IMR-90 (cell line): ENCODE results near the gene DPP6. TPM values are rescaled to one million over a fixed set of nuclear protein-coding genes. Genes with fewer than 3 reads are reported as not detected.
"Not testable (repeated sequence)": the region's sequence is repeated elsewhere in the genome, so short reads cannot be mapped to it uniquely, and the experiment has no call there.

Source experiments
- ATAC-seq: fragments of 200-7000 bp; cut with Tn5 transposase; 2 replicates; pipeline ENCODE4 v1.9.1; 2020; ENCODE audit warnings: low read depth, mild to moderate bottlenecking, moderate library complexity
- BruUV-seq: library from RNA; stranded (reverse); fragments of 400-500 nt; replicated peaks from 2 replicates; lab custom pipeline; 2021; lab: Mats Ljungman, UMichigan
- CTCF ChIA-PET: fragments of 300-600 bp; formaldehyde crosslinking; extraction: SDS; loops from one replicate; lab custom pipeline; 2021; ENCODE audit warnings: antibody characterized with exemption; lab: Yijun Ruan, JAX
- POLR2A ChIA-PET: fragments of 300-600 bp; sonication (Branson Sonifier 250); formaldehyde crosslinking; loops from one replicate; lab custom pipeline; 2022; ENCODE audit warnings: antibody characterized with exemption; ENCODE audit not compliant: unreplicated experiment; lab: Charles Lee
- DNase-seq: peaks from one replicate; pipeline ENCODE4 v3.0.0; 2013
- H2AFZ ChIP-seq: replicated peaks from 2 replicates; pipeline ENCODE3; 2013; ENCODE audit warnings: low read length, mild to moderate bottlenecking; ENCODE audit not compliant: poor library complexity
- H2AK5ac ChIP-seq: 2 replicates; pipeline ENCODE4 v1.6.1; 2013; ENCODE audit warnings: low read depth, low read length, inconsistent platforms
- H2AK9ac ChIP-seq: replicated peaks from 2 replicates; pipeline ENCODE3; 2013; ENCODE audit warnings: mild to moderate bottlenecking, low read depth, low read length, moderate library complexity; ENCODE audit not compliant: poor library complexity
- H2BK120ac ChIP-seq: 2 replicates; pipeline ENCODE4 v1.6.1; 2013; ENCODE audit warnings: low read depth, low read length, inconsistent platforms
- H2BK15ac ChIP-seq: 3 replicates; pipeline ENCODE4 v1.6.1; 2013; ENCODE audit warnings: low read depth, low read length, inconsistent platforms
- H2BK20ac ChIP-seq: 2 replicates; pipeline ENCODE4 v1.6.1; 2013; ENCODE audit warnings: low read depth, mild to moderate bottlenecking, inconsistent platforms, low read length, moderate library complexity
- H2BK5ac ChIP-seq: 2 replicates; pipeline ENCODE4 v1.6.1; 2013; ENCODE audit warnings: mild to moderate bottlenecking, low read depth, low read length, inconsistent platforms; ENCODE audit not compliant: poor library complexity, severe bottlenecking
- H3K14ac ChIP-seq: replicated peaks from 2 replicates; pipeline ENCODE4 v1.6.1; 2013; ENCODE audit warnings: low read depth, low read length, inconsistent platforms
- H3K18ac ChIP-seq: 2 replicates; pipeline ENCODE4 v1.6.1; 2013; ENCODE audit warnings: low read depth, low read length, control low read depth
- H3K23ac ChIP-seq: 2 replicates; pipeline ENCODE4 v1.6.1; 2013; ENCODE audit warnings: low read depth, low read length, inconsistent platforms
- H3K27ac ChIP-seq: 2 replicates; pipeline ENCODE4 v1.5.1; 2013; ENCODE audit warnings: mild to moderate bottlenecking, control low read depth, low read length; ENCODE audit not compliant: insufficient read depth
- H3K27me3 ChIP-seq: 2 replicates; pipeline ENCODE4 v1.6.1; 2013; ENCODE audit warnings: low read length; ENCODE audit not compliant: control insufficient read depth, insufficient read depth
- H3K36me3 ChIP-seq: 2 replicates; pipeline ENCODE4 v1.6.1; 2013; ENCODE audit warnings: low read length, mixed read lengths; ENCODE audit not compliant: control insufficient read depth, insufficient read depth
- H3K4ac ChIP-seq: 2 replicates; pipeline ENCODE4 v1.6.1; 2013; ENCODE audit warnings: low read depth, low read length, inconsistent platforms
- H3K4me1 ChIP-seq: 2 replicates; pipeline ENCODE4 v1.6.1; 2013; ENCODE audit warnings: low read length, mixed read lengths; ENCODE audit not compliant: control insufficient read depth, insufficient read depth
- H3K4me2 ChIP-seq: 2 replicates; pipeline ENCODE4 v1.6.1; 2013; ENCODE audit warnings: low read depth, mild to moderate bottlenecking, control low read depth, low read length, moderate library complexity
- H3K4me3 ChIP-seq: 2 replicates; pipeline ENCODE4 v1.5.1; 2013; ENCODE audit warnings: low read depth, mild to moderate bottlenecking, control low read depth, low read length, moderate library complexity; ENCODE audit not compliant: insufficient read depth
- H3K56ac ChIP-seq: 2 replicates; pipeline ENCODE4 v1.6.1; 2013; ENCODE audit warnings: low read length, inconsistent platforms; ENCODE audit not compliant: insufficient read depth; ENCODE audit errors: extremely low read depth
- H3K79me1 ChIP-seq, 2 experiments: 2 replicates each; pipeline ENCODE4 v1.6.1; 2013; ENCODE audit warnings: low read length in 2 of 2, inconsistent platforms in 1 of 2, low read depth in 1 of 2
- H3K9ac ChIP-seq: 2 replicates; pipeline ENCODE4 v1.6.1; 2013; ENCODE audit warnings: low read depth, low read length, control low read depth
- H3K9me1 ChIP-seq: 2 replicates; pipeline ENCODE4 v1.6.1; 2013; ENCODE audit warnings: low read length, inconsistent platforms; ENCODE audit not compliant: insufficient read depth
- H3K9me3 ChIP-seq: 2 replicates; pipeline ENCODE4 v1.6.1; 2013; ENCODE audit warnings: low read length; ENCODE audit not compliant: control insufficient read depth, insufficient read depth
- H4K20me1 ChIP-seq: 2 replicates; pipeline ENCODE4 v1.6.1; 2013; ENCODE audit warnings: low read length, inconsistent platforms; ENCODE audit not compliant: insufficient read depth
- H4K5ac ChIP-seq: 2 replicates; pipeline ENCODE4 v1.6.1; 2013; ENCODE audit warnings: mild to moderate bottlenecking, low read depth, low read length, control low read depth
- H4K8ac ChIP-seq, 2 experiments: 2 replicates each; pipeline ENCODE4 v1.6.1; 2013; ENCODE audit warnings: low read depth in 2 of 2, low read length in 2 of 2, control low read depth in 1 of 2, inconsistent platforms in 1 of 2
- H4K91ac ChIP-seq: 2 replicates; pipeline ENCODE4 v1.6.1; 2013; ENCODE audit warnings: low read depth, low read length, inconsistent platforms; ENCODE audit not compliant: insufficient read depth
- WGBS, 2 experiments: methylation state at CpG; one replicate each; pipeline versions ENCODE4 v1.1.5 to v1.1.7; 2013; ENCODE audit warnings: missing lambda C conversion rate in 2 of 2; ENCODE audit not compliant: insufficient read length in 1 of 2; ENCODE audit errors: extremely low coverage in 2 of 2; 5-methylcytosine and 5-hydroxymethylcytosine counted together
- dilution Hi-C: fragments of 300-500 bp; cut with HindIII; formaldehyde crosslinking; loops from one replicate; pipeline ENCODE4 v1.14.3; 2018; ENCODE audit warnings: low sequenced_read_pairs; ENCODE audit not compliant: unreplicated experiment
- in situ Hi-C: fragments of 300-500 bp; cut with MboI; formaldehyde crosslinking; loops from 3 replicates; pipeline ENCODE4 v1.14.3; 2019; ENCODE audit warnings: low sequenced_read_pairs, inconsistent platforms, mixed read lengths
- intact Hi-C: fragments of 100-400 bp; cut with micrococcal nuclease; formaldehyde crosslinking; loops from 2 replicates; pipeline ENCODE4 v1.10.0; 2022
- polyA plus RNA-seq, 3 experiments: library from polyadenylated mRNA; depleted of rRNA; stranded (reverse); fragments of >200 nt; gene quantifications; 2 replicates each; pipeline ENCODE4 v1.2.3, GENCODE V29; 2012; ENCODE audit warnings: low replicate concordance in 1 of 3
- total RNA-seq: library from RNA; depleted of rRNA; stranded (reverse); fragments of >200 nt; gene quantifications from 2 replicates; pipeline ENCODE4 v1.2.3, GENCODE V29; 2012

DPP6 gene
- total and polyA plus RNA-seq, 2 of the 4 experiments (the other 2 are of a cell fraction), result not detected

- H4K20me1 ChIP-seq, BruUV-seq, H3K9ac ChIP-seq, H2AFZ ChIP-seq, H3K56ac ChIP-seq, in situ Hi-C loops, H2BK15ac ChIP-seq, H3K27me3 ChIP-seq, H3K79me1 ChIP-seq, H3K23ac ChIP-seq, H2BK5ac ChIP-seq, H3K9me3 ChIP-seq, H3K4me1 ChIP-seq, H3K36me3 ChIP-seq, POLR2A ChIA-PET, H2BK20ac ChIP-seq, H3K18ac ChIP-seq, H3K14ac ChIP-seq, H2AK9ac ChIP-seq, dilution Hi-C loops, H2AK5ac ChIP-seq, ATAC-seq, intact Hi-C loops, H4K8ac ChIP-seq, H3K4ac ChIP-seq, H2BK120ac ChIP-seq, H4K91ac ChIP-seq, H3K4me3 ChIP-seq, H3K27ac ChIP-seq, H3K9me1 ChIP-seq, DNase-seq, H4K5ac ChIP-seq, H3K4me2 ChIP-seq, CTCF ChIA-PET: not testable (repeated sequence)
- WGBS, 2 experiments, result no CpG with 5 or more reads among the region's 1 CpG
Measured at GRCh38 chr7:154134698-154135097, 82.5 kb downstream of the DPP6 start.

- H3K9ac ChIP-seq, in situ Hi-C loops, DNase-seq, H3K14ac ChIP-seq, H3K27me3 ChIP-seq, H3K9me1 ChIP-seq, H3K4me1 ChIP-seq, H4K91ac ChIP-seq, CTCF ChIA-PET, H3K36me3 ChIP-seq, H3K4me3 ChIP-seq, H2AFZ ChIP-seq, ATAC-seq, H2BK20ac ChIP-seq, H2AK9ac ChIP-seq, H3K9me3 ChIP-seq, H4K20me1 ChIP-seq, intact Hi-C loops, dilution Hi-C loops, H3K27ac ChIP-seq, H3K4ac ChIP-seq, H3K79me1 ChIP-seq, H2BK120ac ChIP-seq, BruUV-seq, H3K56ac ChIP-seq, H2BK5ac ChIP-seq, H2BK15ac ChIP-seq, H3K4me2 ChIP-seq, H3K18ac ChIP-seq, H3K23ac ChIP-seq, POLR2A ChIA-PET, H2AK5ac ChIP-seq, H4K8ac ChIP-seq, H4K5ac ChIP-seq: not testable (repeated sequence)
Measured at GRCh38 chr7:154135646-154136045, 83.4 kb downstream of the DPP6 start.
